ENCODE results near the gene RAX2.

Gene RAX2

GRCh38 chr19:3722443-3723109 is 49.5 kb downstream of the RAX2 start:
- H4K91ac ChIP-seq (ENCODE audit: low read depth, low read length), result no peak overlapping the region
- peak overlapping the region; percentile 43 for H3K27ac ChIP-seq (ENCODE audit: low read depth, low read length)
- H3K4me2 ChIP-seq (ENCODE audit: low read length), result peak overlapping the region; percentile 85
- no peaks in the 10 kb centered on the region for H3K36me3 ChIP-seq (ENCODE audit: control insufficient read depth in 1 of 2, insufficient read depth in 2 of 2, low read length in 2 of 2)
- H3K79me2 ChIP-seq (ENCODE audit: control insufficient read depth, insufficient read depth, low read length, poor library complexity), result no peaks in the 10 kb centered on the region
- no peak overlapping the region for H2BK120ac ChIP-seq (ENCODE audit: insufficient read depth, low read length, poor library complexity)
- H2BK12ac ChIP-seq (ENCODE audit: low read length), result no peak overlapping the region
- no peak overlapping the region for H4K12ac ChIP-seq (ENCODE audit: low read depth, low read length)
- H4K8ac ChIP-seq (ENCODE audit: low read depth, low read length), result no peak overlapping the region
- peaks cover 8 to 20% of the 10 kb centered on the region in 2 experiments for H3K4me1 ChIP-seq (ENCODE audit: control insufficient read depth in 1 of 2, insufficient read depth in 2 of 2, low read length in 2 of 2)
- no peak overlapping the region for H2AFZ ChIP-seq (ENCODE audit: insufficient read depth, low read length, poor library complexity)
- no peak overlapping the region for H3K18ac ChIP-seq (ENCODE audit: low read length)
- H3K4ac ChIP-seq (ENCODE audit: low read depth, low read length), result no peak overlapping the region
- H3K9me3 ChIP-seq (ENCODE audit: insufficient read depth, low read depth, low read length), result no peaks in the 10 kb centered on the region
- no CpG with 5 or more reads among the region's 30 CpGs for WGBS (ENCODE audit: extremely low coverage, insufficient coverage, insufficient read length)
- no peak overlapping the region for H2BK5ac ChIP-seq (ENCODE audit: low read depth, low read length, poor library complexity)
- peaks cover 4% of the 10 kb centered on the region for H3K79me1 ChIP-seq (ENCODE audit: low read length)
- H3K27me3 ChIP-seq (ENCODE audit: insufficient read depth, low read length), result no peaks in the 10 kb centered on the region
- no peak overlapping the region for H2AK5ac ChIP-seq (ENCODE audit: low read length)
- DNase-seq, result peak; percentile 56 to 65
- no peak overlapping the region for H3K23ac ChIP-seq (ENCODE audit: low read length)
- peak overlapping the region; percentile 60 for H3K4me3 ChIP-seq (ENCODE audit: low read depth, low read length)
- H3K14ac ChIP-seq (ENCODE audit: low read length), result peak overlapping the region; percentile 3
- peak overlapping the region; percentile 45 for H3K9ac ChIP-seq (ENCODE audit: low read length)

- Histone ChIP-seq H4K91ac (ENCODE audit: low read depth, low read length) (no peak overlapping the region), H2BK120ac (ENCODE audit: insufficient read depth, low read length, poor library complexity) (no peak overlapping the region), H2AK5ac (ENCODE audit: low read length) (no peak overlapping the region), H3K4me1 (ENCODE audit: control insufficient read depth in 1 of 2, insufficient read depth in 2 of 2, low read length in 2 of 2) (peaks cover 8 to 20% of the 10 kb centered on the region in 2 experiments), H2BK12ac (ENCODE audit: low read length) (peak overlapping the region; percentile 5), H3K36me3 (ENCODE audit: control insufficient read depth in 1 of 2, insufficient read depth in 2 of 2, low read length in 2 of 2) (no peaks in the 10 kb centered on the region), H3K27ac (ENCODE audit: low read depth, low read length) (peak overlapping the region; percentile 43), H2BK5ac (ENCODE audit: low read depth, low read length, poor library complexity) (no peak overlapping the region), H3K23ac (ENCODE audit: low read length) (no peak overlapping the region), H3K9ac (ENCODE audit: low read length) (peak overlapping the region; percentile 45), H3K4ac (ENCODE audit: low read depth, low read length) (no peak overlapping the region), H3K79me2 (ENCODE audit: control insufficient read depth, insufficient read depth, low read length, poor library complexity) (no peaks in the 10 kb centered on the region), H3K79me1 (ENCODE audit: low read length) (peaks cover 4% of the 10 kb centered on the region), H3K4me2 (ENCODE audit: low read length) (peak overlapping the region; percentile 85), H3K14ac (ENCODE audit: low read length) (peak overlapping the region; percentile 3), H3K4me3 (ENCODE audit: low read depth, low read length) (peak overlapping the region; percentile 60), H4K12ac (ENCODE audit: low read depth, low read length) (no peak overlapping the region), H4K8ac (ENCODE audit: low read depth, low read length) (peak overlapping the region; percentile 3), H3K27me3 (ENCODE audit: insufficient read depth, low read length) (no peaks in the 10 kb centered on the region), H2AFZ (ENCODE audit: insufficient read depth, low read length, poor library complexity) (peak overlapping the region; percentile 33), H3K9me3 (ENCODE audit: insufficient read depth, low read depth, low read length) (no peaks in the 10 kb centered on the region), H3K18ac (ENCODE audit: low read length) (no peak overlapping the region)
- DNase-seq, result peak in 1 of 2 donors; percentile 9
- WGBS (ENCODE audit: extremely low coverage, insufficient coverage, insufficient read length), result no CpG with 5 or more reads among the region's 26 CpGs
These were observed 50.1 kb downstream of the RAX2 start for GRCh38 chr19:3721887-3722442.

- no peak overlapping the region for H3K23ac ChIP-seq (ENCODE audit: low read length)
- peak overlapping the region; percentile 60 for H3K4me3 ChIP-seq (ENCODE audit: low read depth, low read length)
- H3K4ac ChIP-seq (ENCODE audit: low read depth, low read length), result no peak overlapping the region
- H3K79me1 ChIP-seq (ENCODE audit: low read length), result peaks cover 4% of the 10 kb centered on the region
- no peak overlapping the region for H3K27ac ChIP-seq (ENCODE audit: low read depth, low read length)
- H3K14ac ChIP-seq (ENCODE audit: low read length), result no peak overlapping the region
- H3K4me1 ChIP-seq (ENCODE audit: control insufficient read depth in 1 of 2, insufficient read depth in 2 of 2, low read length in 2 of 2), result peaks cover 8 to 20% of the 10 kb centered on the region in 2 experiments
- H3K9me3 ChIP-seq (ENCODE audit: insufficient read depth, low read depth, low read length), result no peaks in the 10 kb centered on the region
- peak; percentile 95 to 98 for DNase-seq
- H3K79me2 ChIP-seq (ENCODE audit: control insufficient read depth, insufficient read depth, low read length, poor library complexity), result no peaks in the 10 kb centered on the region
- no CpG with 5 or more reads among the region's 46 CpGs for WGBS (ENCODE audit: extremely low coverage, insufficient coverage, insufficient read length)
- H2AK5ac ChIP-seq (ENCODE audit: low read length), result no peak overlapping the region
- no peak overlapping the region for H2BK5ac ChIP-seq (ENCODE audit: low read depth, low read length, poor library complexity)
- no peaks in the 10 kb centered on the region for H3K27me3 ChIP-seq (ENCODE audit: insufficient read depth, low read length)
- peak overlapping the region; percentile 22 for H4K12ac ChIP-seq (ENCODE audit: low read depth, low read length)
- H3K4me2 ChIP-seq (ENCODE audit: low read length), result peak overlapping the region; percentile 85
- H4K8ac ChIP-seq (ENCODE audit: low read depth, low read length), result no peak overlapping the region
- H2BK12ac ChIP-seq (ENCODE audit: low read length), result peak overlapping the region; percentile 51
- H2AFZ ChIP-seq (ENCODE audit: insufficient read depth, low read length, poor library complexity), result peak overlapping the region; percentile 33
- no peak overlapping the region for H3K9ac ChIP-seq (ENCODE audit: low read length)
- no peaks in the 10 kb centered on the region for H3K36me3 ChIP-seq (ENCODE audit: control insufficient read depth in 1 of 2, insufficient read depth in 2 of 2, low read length in 2 of 2)
- H2BK120ac ChIP-seq (ENCODE audit: insufficient read depth, low read length, poor library complexity), result peak overlapping the region; percentile 68
- H4K91ac ChIP-seq (ENCODE audit: low read depth, low read length), result peak overlapping the region; percentile 31
- no peak overlapping the region for H3K18ac ChIP-seq (ENCODE audit: low read length)
These were observed 50.7 kb downstream of the RAX2 start for GRCh38 chr19:3721131-3721886.

- Histone ChIP-seq H3K27me3 (ENCODE audit: insufficient read depth, low read length) (no peaks in the 10 kb centered on the region), H3K4me1 (ENCODE audit: control insufficient read depth in 1 of 2, insufficient read depth in 2 of 2, low read length in 2 of 2) (peaks cover 8 to 20% of the 10 kb centered on the region in 2 experiments), H3K4me3 (ENCODE audit: low read depth, low read length) (no peak overlapping the region), H2BK5ac (ENCODE audit: low read depth, low read length, poor library complexity) (no peak overlapping the region), H3K9ac (ENCODE audit: low read length) (no peak overlapping the region), H3K14ac (ENCODE audit: low read length) (no peak overlapping the region), H2AFZ (ENCODE audit: insufficient read depth, low read length, poor library complexity) (no peak overlapping the region), H2BK120ac (ENCODE audit: insufficient read depth, low read length, poor library complexity) (no peak overlapping the region), H2BK12ac (ENCODE audit: low read length) (no peak overlapping the region), H4K91ac (ENCODE audit: low read depth, low read length) (no peak overlapping the region), H3K23ac (ENCODE audit: low read length) (no peak overlapping the region), H3K36me3 (ENCODE audit: control insufficient read depth in 1 of 2, insufficient read depth in 2 of 2, low read length in 2 of 2) (no peaks in the 10 kb centered on the region), H4K8ac (ENCODE audit: low read depth, low read length) (no peak overlapping the region), H3K9me3 (ENCODE audit: insufficient read depth, low read depth, low read length) (no peaks in the 10 kb centered on the region), H3K27ac (ENCODE audit: low read depth, low read length) (no peak overlapping the region), H2AK5ac (ENCODE audit: low read length) (no peak overlapping the region), H3K4me2 (ENCODE audit: low read length) (no peak overlapping the region), H3K18ac (ENCODE audit: low read length) (no peak overlapping the region), H3K4ac (ENCODE audit: low read depth, low read length) (no peak overlapping the region), H3K79me1 (ENCODE audit: low read length) (peaks cover 4% of the 10 kb centered on the region), H3K79me2 (ENCODE audit: control insufficient read depth, insufficient read depth, low read length, poor library complexity) (no peaks in the 10 kb centered on the region), H4K12ac (ENCODE audit: low read depth, low read length) (no peak overlapping the region)
- WGBS (ENCODE audit: extremely low coverage, insufficient coverage, insufficient read length), result no CpG with 5 or more reads among the region's 9 CpGs
- peak in 1 of 2 donors; percentile 24 for DNase-seq
These were observed 51.6 kb downstream of the RAX2 start for GRCh38 chr19:3720349-3720917.

All from trophoblast cell (in vitro differentiated cells and primary cell).